Measurements from ENCODE around the gene GKAP1.

Gene GKAP1

GRCh38 chr9:83794051-83794450, 23.5 kb downstream of the GKAP1 start:
- no peak for TF ChIP-seq EZH2 (IDR thresholded peaks at IDR 0.05; ENCODE audit: borderline replicate concordance, low read depth, low read length, severe bottlenecking)
- Histone ChIP-seq H2AFZ (ENCODE audit: low read depth, low read length) (no peak overlapping the region), H3K79me2 (ENCODE audit: insufficient read depth, low read length) (no peaks in the 10 kb centered on the region), H3K36me3 (ENCODE audit: insufficient read depth, low read length) (peaks cover 3% of the 10 kb centered on the region; the same call in 1 of the 2 replicates), H4K20me1 (ENCODE audit: insufficient read depth, low read length) (no peaks in the 10 kb centered on the region), H3K9ac (ENCODE audit: low read depth, low read length) (no peak overlapping the region), H3K4me1 (ENCODE audit: insufficient read depth, low read length) (no peaks in the 10 kb centered on the region), H3K4me2 (ENCODE audit: insufficient read depth, low read length) (no peak overlapping the region), H3K27me3 (ENCODE audit: insufficient read depth, low read length, poor library complexity) (no peaks in the 10 kb centered on the region), H3K27ac (ENCODE audit: low read length) (no peak overlapping the region), H3K4me3 (ENCODE audit: low read depth in 1 of 2, low read length in 2 of 2) (no peak overlapping the region), H3K9me3 (ENCODE audit: insufficient read depth, low read length, severe bottlenecking) (no peaks in the 10 kb centered on the region)
- ATAC-seq (ENCODE audit: insufficient read depth, low read depth) (no peak), DNase-seq (no peak)

DNA sequence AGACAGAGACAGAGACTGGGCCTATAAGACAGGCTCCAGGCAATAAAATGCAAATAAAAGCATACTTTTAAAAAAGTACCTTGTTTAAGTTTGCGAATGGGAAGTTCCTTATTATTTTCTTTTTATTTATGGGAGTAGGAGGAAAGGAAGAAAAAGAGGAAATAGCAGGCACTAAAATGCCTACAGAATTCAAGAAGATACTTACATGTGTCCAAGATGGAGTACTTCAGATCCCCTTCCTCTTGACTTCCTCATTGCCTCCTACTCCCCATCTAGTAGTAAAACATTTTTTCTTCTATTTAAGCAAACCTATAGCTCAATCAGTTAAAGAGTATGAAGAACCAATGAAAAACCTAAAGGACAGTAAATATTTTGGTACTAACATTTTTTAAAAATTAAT, 24.8 kb downstream of the GKAP1 start:
- no peak for ATAC-seq (ENCODE audit: insufficient read depth, low read depth)

GRCh38 chr9:83778164-83778563, 39.4 kb downstream of the GKAP1 start:
- H4K20me1 ChIP-seq (ENCODE audit: insufficient read depth, low read length): no peaks in the 10 kb centered on the region
- H2AFZ ChIP-seq (ENCODE audit: low read depth, low read length): no peak overlapping the region
- TF ChIP-seq EZH2 (IDR thresholded peaks at IDR 0.05; ENCODE audit: borderline replicate concordance, low read depth, low read length, severe bottlenecking) (no peak), CTCF (IDR thresholded peaks at IDR 0.05; ENCODE audit: borderline replicate concordance, extremely low read depth, low read length, poor library complexity, severe bottlenecking) (no peak)

More for the DNA sequence above, 24.8 kb downstream of the GKAP1 start:
- Histone ChIP-seq H3K79me2 (ENCODE audit: insufficient read depth, low read length) (no peaks in the 10 kb centered on the region), H3K27me3 (ENCODE audit: insufficient read depth, low read length, poor library complexity) (no peaks in the 10 kb centered on the region), H2AFZ (ENCODE audit: low read depth, low read length) (no peak overlapping the region), H3K4me2 (ENCODE audit: insufficient read depth, low read length) (no peak overlapping the region), H3K9ac (ENCODE audit: low read depth, low read length) (no peak overlapping the region), H3K27ac (ENCODE audit: low read length) (no peak overlapping the region), H4K20me1 (ENCODE audit: insufficient read depth, low read length) (no peaks in the 10 kb centered on the region), H3K36me3 (ENCODE audit: insufficient read depth, low read length) (peaks cover 3% of the 10 kb centered on the region; the same call in 1 of the 2 replicates), H3K9me3 (ENCODE audit: insufficient read depth, low read length, severe bottlenecking) (no peaks in the 10 kb centered on the region), H3K4me3 (ENCODE audit: low read depth in 1 of 2, low read length in 2 of 2) (no peak overlapping the region), H3K4me1 (ENCODE audit: insufficient read depth, low read length) (no peaks in the 10 kb centered on the region)
- TF ChIP-seq EZH2 (IDR thresholded peaks at IDR 0.05; ENCODE audit: borderline replicate concordance, low read depth, low read length, severe bottlenecking): no peak
- TF ChIP-seq CTCF (IDR thresholded peaks at IDR 0.05; ENCODE audit: borderline replicate concordance, extremely low read depth, low read length, poor library complexity, severe bottlenecking): no peak
- DNase-seq: no peak

DNA sequence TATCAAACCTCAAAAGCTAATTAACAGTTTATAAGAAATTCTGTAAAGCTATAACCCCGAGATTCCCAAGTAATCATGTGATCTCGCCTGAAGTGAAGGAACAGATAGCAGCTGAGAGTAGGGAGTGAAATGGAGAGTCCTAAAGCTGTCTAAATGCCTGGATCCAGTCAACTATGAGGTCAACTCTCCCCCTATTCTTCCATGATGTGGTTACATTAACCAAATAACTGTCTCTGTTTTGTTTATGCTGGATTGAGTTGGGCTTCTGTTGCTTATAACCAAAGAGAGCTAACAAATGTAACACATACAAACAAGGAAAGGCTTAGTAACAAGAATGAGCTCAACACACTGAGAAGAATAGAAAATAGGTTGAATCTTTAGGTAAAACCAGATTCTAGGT, 41.6 kb downstream of the GKAP1 start:
- H4K20me1 ChIP-seq (ENCODE audit: insufficient read depth, low read length): no peaks in the 10 kb centered on the region
- no peak overlapping the region for H3K27ac ChIP-seq (ENCODE audit: low read length)
- H3K9ac ChIP-seq (ENCODE audit: low read depth, low read length): no peak overlapping the region
- TF ChIP-seq CTCF (IDR thresholded peaks at IDR 0.05; ENCODE audit: borderline replicate concordance, extremely low read depth, low read length, poor library complexity, severe bottlenecking): no peak
- TF ChIP-seq EZH2 (IDR thresholded peaks at IDR 0.05; ENCODE audit: borderline replicate concordance, low read depth, low read length, severe bottlenecking): no peak
- H3K9me3 ChIP-seq (ENCODE audit: insufficient read depth, low read length, severe bottlenecking): no peaks in the 10 kb centered on the region
- no peaks in the 10 kb centered on the region for H3K36me3 ChIP-seq (ENCODE audit: insufficient read depth, low read length)
- no peak overlapping the region for H3K4me2 ChIP-seq (ENCODE audit: insufficient read depth, low read length)
- no peaks in the 10 kb centered on the region for H3K27me3 ChIP-seq (ENCODE audit: insufficient read depth, low read length, poor library complexity)
- H3K4me3 ChIP-seq (ENCODE audit: low read depth in 1 of 2, low read length in 2 of 2): no peak overlapping the region
- no peaks in the 10 kb centered on the region for H3K4me1 ChIP-seq (ENCODE audit: insufficient read depth, low read length)
- ATAC-seq (ENCODE audit: insufficient read depth, low read depth) (no peak), DNase-seq (no peak)
- H3K79me2 ChIP-seq (ENCODE audit: insufficient read depth, low read length): no peaks in the 10 kb centered on the region
- no peak overlapping the region for H2AFZ ChIP-seq (ENCODE audit: low read depth, low read length)

More at GRCh38 chr9:83778164-83778563, 39.4 kb downstream of the GKAP1 start:
- H3K27ac ChIP-seq (ENCODE audit: low read length): no peak overlapping the region
- no peak overlapping the region for H3K4me3 ChIP-seq (ENCODE audit: low read depth in 1 of 2, low read length in 2 of 2)
- DNase-seq: no peak
- H3K4me1 ChIP-seq (ENCODE audit: insufficient read depth, low read length): no peaks in the 10 kb centered on the region
- no peaks in the 10 kb centered on the region for H3K9me3 ChIP-seq (ENCODE audit: insufficient read depth, low read length, severe bottlenecking)
- H3K36me3 ChIP-seq (ENCODE audit: insufficient read depth, low read length): no peaks in the 10 kb centered on the region
- no peaks in the 10 kb centered on the region for H3K79me2 ChIP-seq (ENCODE audit: insufficient read depth, low read length)
- ATAC-seq (ENCODE audit: insufficient read depth, low read depth): no peak
- H3K9ac ChIP-seq (ENCODE audit: low read depth, low read length): no peak overlapping the region
- H3K4me2 ChIP-seq (ENCODE audit: insufficient read depth, low read length): no peak overlapping the region
- H3K27me3 ChIP-seq (ENCODE audit: insufficient read depth, low read length, poor library complexity): no peaks in the 10 kb centered on the region
